CD4-positive, alpha-beta T cell treated with Interleukin-15 for 4 hours (primary cell): ENCODE data around the gene FTH1.

ENCODE experiments used
- DNase-seq: peaks from one replicate; pipeline ENCODE4 v3.0.0-alpha.2; 2020; ENCODE audit warnings: low spot score

The FTH1 gene

DNA sequence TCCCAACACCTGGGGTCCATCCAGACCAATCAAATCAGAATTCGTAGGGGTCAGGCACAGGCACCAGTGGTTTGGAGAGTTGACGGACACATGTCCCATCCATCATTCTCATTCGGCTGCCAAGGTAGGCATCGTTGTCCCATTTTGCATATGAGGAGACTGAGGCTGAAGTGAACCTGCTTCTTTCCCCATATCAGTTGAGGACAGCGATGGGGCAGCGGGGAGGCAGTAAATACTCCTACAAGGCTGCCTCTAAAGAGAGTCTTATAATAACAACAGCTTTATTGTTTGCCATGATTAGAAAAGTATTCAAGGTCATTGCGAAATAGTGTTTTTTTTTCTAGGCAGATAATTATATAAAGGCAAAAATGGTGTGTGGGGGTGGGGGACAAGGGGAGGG, 18.9 kb downstream of the FTH1 start:
- DNase-seq, result no peak

DNA sequence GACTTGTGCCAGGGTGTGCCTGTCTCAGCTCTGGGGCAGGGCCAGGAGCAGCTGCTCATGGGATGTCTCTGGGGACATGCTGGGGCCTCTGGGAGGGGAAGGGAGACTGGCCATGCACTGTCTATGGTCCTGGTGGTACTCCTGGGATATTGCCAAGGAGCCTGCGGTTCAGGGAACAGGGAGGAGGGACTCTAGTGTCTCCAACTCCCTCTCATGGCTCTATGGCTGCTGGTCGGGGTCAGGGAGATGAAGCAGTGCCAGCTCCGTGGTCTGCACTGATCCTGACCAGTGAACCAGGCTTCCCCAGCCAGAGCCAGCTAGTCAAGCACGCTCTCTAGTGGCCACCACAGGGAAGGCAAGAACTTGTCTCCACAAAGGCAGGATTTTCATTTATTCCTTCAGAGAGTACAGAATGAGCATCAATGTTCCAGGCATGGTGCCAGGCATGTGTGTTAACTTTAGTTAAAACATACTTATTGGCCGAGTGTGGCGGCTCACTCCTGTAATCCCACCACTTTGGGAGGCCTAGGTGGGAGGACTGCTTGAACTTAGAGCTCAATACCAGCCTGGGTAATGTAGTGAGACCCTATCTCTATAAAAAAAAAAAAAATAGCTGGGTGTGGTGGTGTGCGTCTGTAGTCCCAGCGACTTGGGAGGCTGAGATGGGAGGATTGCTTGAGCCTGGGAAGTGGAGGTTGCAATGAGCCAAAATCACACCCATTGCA, 19.8 kb downstream of the FTH1 start:
- peak; percentile 65 for DNase-seq

DNA sequence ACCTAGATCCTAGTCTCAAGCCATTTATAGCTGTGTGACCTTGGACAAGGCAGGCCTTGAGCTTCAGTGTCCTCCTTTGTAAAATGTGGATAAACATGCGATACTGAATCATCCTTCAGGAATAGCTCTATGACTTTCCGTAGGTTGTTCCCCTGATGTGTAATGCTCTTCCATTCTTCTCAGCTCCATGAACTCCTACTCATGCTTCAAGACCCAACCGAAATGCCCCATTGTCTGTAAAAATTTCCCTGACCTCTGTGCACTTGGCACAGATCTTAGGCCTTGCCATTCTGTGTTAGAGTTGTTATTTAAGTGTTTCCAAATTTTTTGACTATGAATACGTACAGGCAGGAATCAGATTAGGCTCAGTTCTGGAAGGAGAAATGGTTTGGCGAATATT, 20.5 kb downstream of the FTH1 start:
- DNase-seq, result no peak

DNA sequence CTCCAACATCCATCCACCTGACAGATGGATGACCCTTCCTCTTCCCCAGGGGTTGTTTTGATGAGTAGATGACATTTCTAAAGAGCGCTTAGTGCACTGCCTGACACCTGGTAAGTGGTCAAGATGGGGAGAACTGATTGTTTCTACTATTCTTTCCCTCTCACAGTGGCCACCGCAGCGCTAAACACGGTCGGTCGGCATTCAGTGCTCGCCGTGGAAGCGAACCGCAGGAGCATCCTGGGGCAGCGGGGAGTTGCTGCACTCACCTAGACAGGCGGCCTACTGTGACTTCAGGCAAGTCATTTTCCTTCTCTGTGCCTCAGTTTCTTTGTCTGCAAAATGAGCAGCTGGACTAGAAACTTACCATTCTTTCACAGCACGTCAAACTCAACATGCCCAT, 22.2 kb downstream of the FTH1 start:
- DNase-seq, result no peak

DNA sequence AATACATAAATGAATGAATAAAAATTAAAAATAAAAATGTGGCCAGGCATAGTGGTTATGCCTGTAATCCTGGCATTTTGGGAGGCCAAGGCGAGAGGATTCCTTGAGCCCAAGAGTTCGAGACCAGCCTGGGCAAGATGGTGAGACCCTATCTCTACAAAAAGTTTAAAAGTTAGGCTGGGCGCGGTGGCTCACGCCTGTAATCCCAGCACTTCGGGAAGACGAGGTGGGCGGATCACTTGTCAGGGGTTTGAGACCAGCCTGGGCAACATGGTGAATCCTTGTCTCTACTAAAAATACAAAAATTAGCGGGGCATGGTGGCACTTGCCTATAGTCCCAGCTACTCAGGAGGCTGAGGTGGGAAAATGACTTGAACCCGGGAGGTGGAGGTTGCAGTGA, 27.0 kb downstream of the FTH1 start:
- DNase-seq, result no peak

DNA sequence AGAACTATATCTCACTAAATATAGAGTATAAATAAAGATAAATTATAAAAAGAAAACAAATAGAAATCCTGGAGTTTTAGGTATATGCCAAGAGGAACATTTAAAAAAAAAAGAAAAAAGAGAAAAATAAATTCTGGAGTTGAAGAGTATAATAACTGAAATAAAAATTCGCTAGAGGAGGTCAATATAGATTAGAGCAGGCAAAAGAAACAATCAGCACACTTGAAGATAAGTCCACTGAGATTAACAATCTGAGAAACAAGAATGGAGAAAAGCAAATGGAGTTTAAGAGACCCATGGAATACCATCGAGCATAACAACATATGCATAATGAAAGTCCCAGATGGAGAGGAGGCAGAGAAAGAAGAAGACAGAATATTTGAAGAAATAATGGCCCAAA, 31.6 kb downstream of the FTH1 start:
- DNase-seq, result no peak

DNA sequence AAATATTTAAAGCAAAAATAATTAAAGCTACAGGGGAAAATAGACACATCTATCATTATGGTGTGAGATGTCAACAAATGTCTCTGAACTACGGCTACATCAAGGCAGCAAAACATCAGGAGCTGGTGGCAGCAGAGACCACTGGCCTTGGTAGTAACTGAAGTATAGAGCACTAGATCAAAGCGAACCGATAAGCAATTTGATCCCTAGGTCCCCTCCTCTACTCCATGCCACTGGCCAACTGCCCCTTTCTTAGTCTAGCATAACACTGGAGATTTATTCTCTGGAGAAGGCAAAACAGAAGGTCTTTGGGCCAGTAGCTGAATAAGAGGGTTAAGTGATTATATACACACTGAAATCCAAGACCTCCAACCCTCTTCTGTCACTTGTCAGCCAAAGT, 36.5 kb downstream of the FTH1 start:
- no peak for DNase-seq

DNA sequence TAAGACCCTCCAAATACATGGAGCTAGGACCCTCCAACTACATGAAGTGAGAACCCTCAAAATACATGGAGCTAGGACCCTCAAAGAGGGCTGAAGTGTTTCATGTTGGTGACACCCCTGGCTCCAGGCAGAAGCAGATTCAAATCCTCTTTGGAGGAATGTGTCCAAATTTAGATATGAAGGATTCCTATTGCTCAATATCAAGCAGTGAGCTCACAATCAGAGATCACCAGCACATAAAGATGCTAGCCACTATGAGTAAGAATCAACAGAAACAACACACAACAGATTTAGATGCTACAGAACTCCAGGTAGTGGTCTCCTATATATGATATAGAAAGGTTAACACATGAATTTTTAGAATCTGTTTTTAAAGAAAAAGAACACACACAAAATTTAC, 38.8 kb downstream of the FTH1 start:
- DNase-seq, result no peak

DNA sequence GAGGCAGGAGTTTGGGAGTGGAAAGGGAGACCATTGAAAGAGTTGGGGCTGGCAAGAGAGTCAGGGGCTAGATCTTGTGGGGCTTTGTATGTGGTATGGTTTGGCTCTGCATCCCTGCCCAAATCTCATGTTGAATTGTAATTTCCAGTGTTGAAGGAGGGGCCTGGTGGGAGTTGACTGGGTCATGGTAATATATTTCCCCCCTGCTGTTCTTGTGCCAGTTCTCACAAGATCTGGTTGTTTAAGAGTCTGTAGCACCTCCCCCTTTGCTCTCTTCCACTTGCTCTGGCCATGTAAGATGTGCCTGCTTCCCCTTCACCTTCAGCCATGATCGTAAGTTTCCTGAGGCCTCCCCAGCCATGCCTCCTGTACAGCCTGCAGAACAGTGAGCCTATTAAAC, 39.9 kb downstream of the FTH1 start:
- no peak for DNase-seq

DNA sequence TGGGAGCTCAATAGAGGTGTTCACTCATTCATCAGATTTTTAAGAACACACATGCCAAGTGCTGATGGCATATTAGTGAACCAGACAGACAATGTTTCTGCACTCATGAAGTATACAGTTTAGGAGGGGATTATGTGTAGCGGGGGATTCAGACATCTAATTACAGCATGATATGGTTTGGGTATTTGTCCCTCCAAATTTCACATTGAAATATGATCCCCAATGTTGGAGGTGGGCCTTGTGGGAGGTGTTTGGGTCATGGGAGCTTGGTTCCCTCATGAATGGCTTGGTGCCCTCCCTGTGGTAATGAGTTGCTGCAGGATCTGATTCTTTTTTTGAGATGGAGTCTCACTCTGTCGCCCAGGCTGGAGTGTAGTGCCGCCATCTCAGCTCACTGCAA, 41.2 kb downstream of the FTH1 start:
- no peak for DNase-seq

DNA sequence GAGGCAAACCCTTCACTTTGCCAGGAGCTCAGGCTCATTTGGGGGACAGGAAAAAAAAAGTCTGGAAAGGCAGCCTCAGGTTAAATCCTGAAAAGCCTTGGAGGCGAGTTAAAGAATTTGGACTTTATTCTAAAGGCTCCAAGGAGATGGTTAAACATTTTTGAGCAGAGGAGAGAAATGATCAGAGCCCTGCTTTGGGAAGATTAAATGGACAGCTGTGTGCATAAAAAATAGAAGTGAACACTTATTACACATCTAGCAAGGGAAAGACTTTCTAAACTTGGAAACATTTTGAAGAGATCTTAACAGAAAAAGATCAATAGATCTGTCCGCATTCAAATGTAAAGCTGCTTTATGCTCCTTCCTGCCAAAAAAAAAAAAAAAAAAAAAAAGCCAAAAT, 41.7 kb downstream of the FTH1 start:
- no peak for DNase-seq

DNA sequence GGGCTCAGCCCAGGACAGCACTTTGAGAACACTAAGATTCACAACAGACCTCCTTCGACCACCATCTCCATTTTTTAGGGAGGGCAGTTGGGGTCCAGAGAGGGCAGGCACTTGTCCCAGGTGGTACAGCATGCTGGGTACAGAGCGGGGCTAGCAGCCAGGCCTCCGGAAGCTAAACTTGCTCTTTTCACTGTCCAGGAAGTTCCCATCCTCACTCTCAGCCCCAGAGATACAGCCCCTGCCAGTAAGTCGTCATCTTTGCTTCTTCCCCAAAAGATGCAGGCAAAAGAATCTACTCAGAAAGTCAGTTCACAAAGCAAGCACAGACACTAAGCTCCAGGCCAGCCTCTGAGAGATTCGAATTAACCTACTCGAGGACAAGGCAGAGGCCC, 43.4 kb downstream of the FTH1 start:
- no peak for DNase-seq

DNA sequence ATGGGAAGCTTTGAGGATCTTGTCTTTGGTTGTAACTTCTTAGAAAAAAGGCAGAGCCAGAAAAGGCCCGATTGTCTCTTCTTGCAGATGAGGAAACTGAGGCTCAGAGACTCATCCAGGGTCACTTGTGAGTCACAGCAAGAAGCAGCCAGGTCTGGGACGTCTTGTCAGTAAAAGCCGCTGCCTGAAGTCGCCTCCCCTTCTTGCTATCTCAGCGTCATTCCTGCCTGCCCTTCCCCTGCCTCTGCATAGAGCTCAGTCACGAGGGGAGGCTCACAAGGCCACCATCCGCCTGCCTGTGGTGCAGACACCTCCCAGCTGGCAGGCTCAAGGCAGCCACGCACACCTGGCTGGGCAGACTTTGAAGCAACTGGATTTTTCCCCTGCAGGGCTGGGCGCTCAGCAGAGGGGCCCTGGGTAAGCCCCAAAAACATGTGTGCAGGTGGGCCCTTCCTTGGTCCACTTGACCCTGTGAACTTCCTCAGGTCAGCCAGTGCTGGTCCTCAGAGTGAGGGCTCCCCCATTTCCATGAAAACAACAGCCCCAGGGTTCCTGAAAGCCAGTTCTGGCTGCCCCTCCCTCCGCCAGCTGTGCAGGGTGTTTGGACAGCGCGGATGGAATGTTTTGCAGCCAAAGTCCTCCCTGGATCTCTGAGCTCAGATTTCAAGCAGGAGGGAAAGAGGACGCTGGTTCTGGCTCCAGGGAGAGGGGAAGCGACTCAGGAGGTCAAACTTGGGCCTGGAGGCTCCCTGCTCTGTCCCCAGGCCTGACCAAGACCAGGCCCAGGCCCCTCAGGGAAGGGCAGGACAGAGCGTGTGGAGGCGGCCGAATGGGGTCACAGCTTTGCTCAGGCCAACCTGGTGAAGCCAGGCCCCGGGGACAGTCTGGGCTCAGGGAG, 44.0 kb downstream of the FTH1 start:
- no peak for DNase-seq

DNA sequence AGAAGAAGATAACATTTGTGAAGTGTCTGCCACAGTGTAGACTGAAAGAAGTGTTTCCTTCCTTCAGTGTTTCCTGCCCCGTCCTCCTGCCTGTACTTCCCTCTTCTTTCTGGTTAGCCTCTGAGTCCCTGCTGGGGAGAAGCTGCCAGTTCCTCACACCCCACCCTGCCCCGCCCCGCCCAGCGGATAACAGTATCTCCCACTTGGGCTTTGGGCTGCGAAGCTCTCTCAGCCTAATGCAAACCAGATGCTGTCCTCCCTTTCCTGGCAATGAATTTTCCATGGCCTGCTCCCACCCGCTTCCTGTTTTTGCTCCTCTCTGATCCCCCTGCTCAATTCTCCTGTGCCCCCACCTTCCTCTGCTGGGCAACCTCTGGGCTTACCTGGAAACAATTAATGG, 44.9 kb downstream of the FTH1 start:
- DNase-seq, result no peak

DNA sequence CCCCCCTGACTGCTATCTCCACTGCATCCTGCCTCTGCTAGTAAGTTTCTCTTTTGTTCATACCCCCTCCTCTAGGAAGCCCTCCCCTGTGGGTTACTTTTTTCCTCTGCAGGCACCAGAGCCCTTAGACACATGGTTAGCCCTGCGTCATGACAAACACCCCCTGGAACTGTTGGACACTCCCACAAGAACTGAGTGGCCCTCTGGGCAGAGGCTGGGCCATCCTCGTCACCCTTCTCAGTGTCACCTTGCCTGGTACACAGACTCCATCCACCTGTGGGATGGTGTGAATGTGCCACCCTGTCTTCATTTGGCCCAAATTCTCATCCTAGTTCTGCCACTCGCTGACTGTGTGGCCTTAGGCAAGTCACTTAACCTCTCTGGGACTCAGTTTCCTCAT, 46.0 kb downstream of the FTH1 start:
- DNase-seq, result no peak

DNA sequence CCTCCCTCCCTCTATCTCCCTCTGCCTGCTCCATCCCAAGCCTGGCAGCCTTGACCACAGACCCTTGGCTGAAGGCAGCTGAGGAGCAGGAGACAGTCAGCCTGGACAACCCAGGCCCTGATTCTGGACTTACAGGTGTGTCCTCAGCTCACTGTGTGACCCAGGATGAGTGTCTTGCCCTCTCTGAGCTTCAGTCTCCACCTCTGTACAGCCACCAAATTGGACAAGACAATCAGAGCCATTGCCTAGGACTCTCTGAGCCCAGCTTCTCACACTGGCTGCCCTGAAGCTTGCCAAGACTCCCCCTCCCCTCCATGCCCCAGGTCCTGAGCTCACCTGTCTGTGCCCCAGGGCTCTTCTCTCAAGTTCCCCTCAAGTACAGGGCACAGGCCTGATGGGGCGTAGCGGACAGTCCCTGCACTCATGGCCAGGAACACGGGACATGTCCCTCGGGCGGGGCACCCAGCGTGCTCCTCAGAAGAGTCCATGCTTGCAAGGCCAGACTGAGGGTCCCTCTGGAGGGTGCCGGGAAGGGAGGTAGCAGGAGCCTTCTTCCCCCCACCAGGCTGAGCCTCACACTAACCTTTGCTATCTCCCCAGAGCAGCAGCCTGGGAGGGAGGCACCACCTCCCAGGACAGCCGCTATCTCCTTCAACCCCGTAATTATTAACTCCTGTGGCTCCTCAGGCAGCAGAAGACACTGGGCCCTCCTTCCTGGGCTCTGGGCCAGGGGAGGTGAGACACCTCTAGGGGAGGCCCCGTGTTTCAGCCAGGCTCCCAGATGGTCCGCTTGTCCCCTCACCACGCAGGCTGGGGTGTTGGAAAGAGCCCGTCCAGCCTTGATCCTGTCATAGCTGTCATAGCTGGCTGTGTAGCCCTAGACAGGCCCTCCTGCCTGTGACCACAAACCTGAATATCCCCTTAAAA, 47.5 kb downstream of the FTH1 start:
- no peak for DNase-seq

DNA sequence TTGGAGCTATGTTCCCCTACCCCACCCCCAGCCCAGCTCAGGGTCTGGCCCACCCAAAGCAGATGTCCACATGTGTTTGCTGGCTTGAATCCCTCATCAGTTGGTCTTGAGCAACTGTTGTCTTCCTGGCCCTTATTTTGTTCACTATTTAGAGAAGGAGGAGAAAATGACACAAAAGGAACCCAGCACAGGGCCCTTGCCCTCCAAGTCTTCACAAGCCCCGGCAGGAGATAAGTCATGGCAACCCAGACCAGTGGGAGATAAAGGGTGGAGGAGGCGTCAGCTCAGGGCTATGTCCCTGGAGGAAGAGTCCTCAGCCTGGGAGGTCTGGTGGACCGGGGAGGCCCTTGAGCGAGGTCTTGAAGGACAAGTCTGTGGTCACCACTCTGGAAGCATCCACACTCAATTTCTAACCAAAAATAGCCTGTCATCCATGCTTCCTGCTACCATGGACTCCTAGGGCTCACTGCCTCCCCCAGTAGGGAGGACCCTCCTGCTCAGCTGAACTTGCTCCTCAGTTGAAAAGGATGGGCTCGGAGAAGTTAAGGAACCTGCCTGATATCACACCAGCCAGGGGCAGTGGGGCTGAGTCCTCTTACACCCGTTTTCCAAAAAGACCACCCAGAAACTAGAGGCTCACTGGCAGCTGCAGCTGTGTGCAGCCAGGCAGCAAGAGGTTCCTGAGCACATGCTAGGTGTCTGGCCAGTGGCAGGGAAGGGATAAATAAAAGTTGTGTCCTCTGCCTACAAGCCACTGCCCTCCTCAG, 48.3 kb downstream of the FTH1 start:
- DNase-seq, result no peak

DNA sequence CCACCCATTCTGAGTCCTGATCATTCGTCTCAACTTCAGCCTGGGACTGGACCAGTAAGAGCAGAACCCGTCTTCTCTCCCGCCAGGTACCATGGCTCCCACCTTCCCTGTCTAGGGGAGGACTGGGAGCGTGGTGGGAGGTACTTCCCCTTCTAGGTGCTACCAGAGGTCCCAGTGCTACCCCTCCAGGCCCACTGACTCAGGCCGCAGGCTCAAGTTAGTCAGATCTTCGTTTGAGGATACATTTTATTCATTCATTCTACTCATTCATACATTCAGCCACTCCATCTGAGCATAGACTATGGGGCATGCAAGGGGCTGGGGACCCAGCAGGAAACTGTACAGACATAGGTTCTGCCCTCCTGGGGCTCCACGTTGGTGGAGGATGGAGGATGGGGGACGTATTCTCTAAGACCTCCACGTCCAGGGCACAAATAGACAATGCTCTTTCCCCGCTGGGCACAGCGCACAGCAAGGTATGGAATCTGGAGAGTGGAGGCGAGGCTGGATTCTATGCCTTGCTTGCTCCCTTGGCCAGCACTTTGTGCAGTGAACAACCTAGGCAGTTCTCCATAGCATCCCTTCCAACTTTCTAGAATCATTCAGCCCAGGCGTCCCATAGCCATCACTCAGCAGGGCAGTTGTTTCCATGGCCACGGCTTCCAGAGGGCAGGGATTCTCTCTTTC, 49.0 kb downstream of the FTH1 start:
- DNase-seq, result no peak

DNA sequence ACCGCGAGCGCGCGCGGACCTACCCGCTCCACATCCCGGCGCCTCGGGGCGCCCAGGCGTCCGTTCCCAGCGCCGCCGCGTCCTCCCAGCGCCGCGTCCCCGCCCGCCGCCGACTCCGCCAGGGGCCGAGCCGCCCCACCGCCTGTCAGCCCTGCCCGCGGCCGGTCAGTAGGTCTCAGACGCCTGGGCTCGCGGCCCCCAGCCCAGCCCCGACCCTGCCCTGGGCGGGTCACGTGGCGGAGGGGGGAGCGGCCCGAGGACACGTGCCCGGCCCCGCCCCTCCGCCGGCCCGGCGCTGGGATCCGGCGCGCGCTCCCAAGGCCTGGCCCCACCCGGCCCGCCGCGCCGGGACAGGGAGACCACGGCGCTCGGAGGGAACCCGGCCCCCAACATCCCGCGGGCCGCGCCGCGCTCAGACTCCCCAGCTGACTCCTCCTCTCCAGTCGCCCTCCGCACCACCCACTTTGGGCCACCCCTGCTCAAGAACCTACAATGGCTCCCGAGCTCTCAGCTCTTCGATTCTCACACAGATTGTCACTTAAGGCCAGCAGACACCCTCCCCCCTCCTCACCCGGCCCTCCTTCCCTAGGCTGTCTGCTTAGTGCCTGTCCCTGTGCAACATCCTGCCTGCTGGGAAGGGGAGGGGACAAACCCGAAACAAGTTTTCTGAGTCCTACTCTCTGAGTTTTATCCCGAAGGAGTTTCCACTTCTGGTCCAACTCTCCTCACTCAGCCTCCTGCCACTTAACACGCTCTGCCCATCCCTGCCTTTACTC, 49.9 kb downstream of the FTH1 start, which contains the start of gene RAB3IL1:
Gene RAB3IL1 (minus strand): TSS at position 233 of the 776 bp plus-strand sequence. CDS start 199 bp downstream, at position 34.
- DNase-seq, result no peak

DNA sequence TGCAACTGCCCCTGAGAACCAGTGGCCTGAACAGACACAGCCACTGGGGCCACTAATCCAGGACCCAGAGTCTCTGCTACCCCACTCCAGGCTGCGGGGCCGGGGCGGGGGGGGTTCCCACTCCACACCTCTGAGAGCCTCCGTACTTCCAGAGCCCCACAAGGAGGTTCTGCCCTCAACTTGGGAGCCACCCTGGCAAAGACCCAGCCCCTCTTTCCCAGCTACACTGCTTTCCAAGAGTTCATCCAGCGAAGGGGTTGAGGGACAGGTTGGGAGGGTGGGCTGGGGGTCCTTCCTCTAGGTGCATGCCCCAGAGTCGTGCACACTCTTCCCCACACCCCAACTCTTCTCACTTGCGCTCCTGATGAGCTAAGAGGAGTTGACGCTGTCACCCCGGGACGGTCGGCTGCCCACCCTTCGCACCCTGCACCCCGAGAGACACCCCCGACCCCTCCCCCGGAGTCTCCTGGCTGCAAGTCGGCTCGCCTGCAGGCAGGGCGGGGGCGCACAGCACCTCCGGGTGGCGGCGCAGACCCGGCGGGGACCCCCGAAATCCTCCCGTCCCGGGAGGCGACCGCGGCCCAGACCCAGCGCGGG, 50.6 kb downstream of the FTH1 start:
- DNase-seq, result no peak
